GM12878 (cell line): ENCODE results near the gene THSD4. TPM values are rescaled to one million over a fixed set of nuclear protein-coding genes. Genes with fewer than 3 reads are reported as not detected.

Experiments
- ATAC-seq: fragments of 200-7000 bp; cut with Tn5 transposase; 3 replicates; pipeline ENCODE4 v1.9.1; 2020; ENCODE audit warnings: mild to moderate bottlenecking, moderate library complexity
- BruUV-seq: library from RNA; stranded (reverse); fragments of 400-500 nt; replicated peaks from 2 replicates; lab custom pipeline; 2021; lab: Mats Ljungman, UMichigan
- CTCF ChIA-PET: fragments of 300-600 bp; sonication (Branson Sonifier 250); formaldehyde crosslinking; extraction: SDS; loops from one replicate; lab custom pipeline; 2021; ENCODE audit warnings: inconsistent platforms; lab: Yijun Ruan, JAX
- POLR2A ChIA-PET: fragments of 350-600 bp; formaldehyde crosslinking; extraction: SDS; loops from one replicate; lab custom pipeline; 2021; ENCODE audit warnings: inconsistent platforms; lab: Charles Lee
- RAD21 ChIA-PET: fragments of 300-600 bp; sonication (Branson Sonifier 250); formaldehyde crosslinking; loops from one replicate; lab custom pipeline; 2023; ENCODE audit warnings: antibody characterized with exemption; ENCODE audit not compliant: unreplicated experiment; lab: Charles Lee
- SMC1A ChIA-PET: fragments of 300-600 bp; sonication (Branson Sonifier 250); formaldehyde crosslinking; loops from one replicate; lab custom pipeline; 2023; ENCODE audit not compliant: unreplicated experiment, uncharacterized antibody; lab: Charles Lee
- DNase-seq: peaks from one replicate; pipeline ENCODE4 v3.0.0-alpha.2; 2011; ENCODE audit warnings: low read depth, low spot score
- FAIRE-seq: peaks from 3 replicates; lab custom pipeline; 2011; peaks lifted over from hg19 to GRCh38; lab: Jason Lieb, UNC
- H2AFZ ChIP-seq: 2 replicates; pipeline ENCODE4 v1.6.0; 2011; ENCODE audit warnings: low read depth, low read length, control low read depth; ENCODE audit not compliant: control insufficient read depth
- H3K27ac ChIP-seq: 2 replicates; pipeline ENCODE4 v1.5.1; 2011; ENCODE audit warnings: control low read depth; ENCODE audit not compliant: control insufficient read depth, insufficient read depth
- H3K27me3 ChIP-seq, 2 experiments: replicated peaks in 1 of 2; 2 replicates each; pipeline versions ENCODE4 v1.6.0 to v1.6.1; 2011; ENCODE audit warnings: low read length in 1 of 2; ENCODE audit not compliant: control insufficient read depth in 2 of 2, insufficient read depth in 2 of 2
- H3K36me3 ChIP-seq, 2 experiments: 2 replicates each; pipeline ENCODE4 v1.5.1; 2011; ENCODE audit warnings: low read length in 1 of 2; ENCODE audit not compliant: control insufficient read depth in 2 of 2, insufficient read depth in 2 of 2
- H3K4me1 ChIP-seq: 2 replicates; pipeline ENCODE4 v1.6.1; 2011; ENCODE audit warnings: mild to moderate bottlenecking, low read length, moderate library complexity, mixed read lengths; ENCODE audit not compliant: control insufficient read depth, insufficient read depth
- H3K4me2 ChIP-seq: 2 replicates; pipeline ENCODE4 v1.6.0; 2011; ENCODE audit warnings: control low read depth; ENCODE audit not compliant: control insufficient read depth, insufficient read depth
- H3K4me3 ChIP-seq: fragments of 200-600 bp; sonication (generic); 2 replicates; pipeline ENCODE4 v1.5.1; 2016
- H3K79me2 ChIP-seq: 2 replicates; pipeline ENCODE4 v1.6.0; 2011; ENCODE audit warnings: low read length; ENCODE audit not compliant: control insufficient read depth, insufficient read depth
- H3K9ac ChIP-seq: 2 replicates; pipeline ENCODE4 v1.8.0; 2011; ENCODE audit warnings: low read length, control low read depth, mixed read lengths; ENCODE audit not compliant: control insufficient read depth, insufficient read depth
- H3K9me3 ChIP-seq: replicated peaks from 3 replicates; pipeline ENCODE4 v1.5.1; 2011; ENCODE audit warnings: mild to moderate bottlenecking, low read length; ENCODE audit not compliant: control insufficient read depth, insufficient read depth
- H4K20me1 ChIP-seq: 2 replicates; pipeline ENCODE4 v1.6.0; 2011; ENCODE audit not compliant: control insufficient read depth, insufficient read depth
- BHLHE40 ChIP-seq, 2 experiments: fragments of 450-650 bp in 1 of 2; IDR thresholded peaks; 2 replicates each; pipeline ENCODE4 v1.6.1; 2011 to 2017; ENCODE audit warnings: low read depth in 2 of 2, borderline replicate concordance in 1 of 2, improper control_type of control experiment in 1 of 2, low read length in 1 of 2, mild to moderate bottlenecking in 1 of 2
- IRF4 ChIP-seq: IDR thresholded peaks from 2 replicates; pipeline ENCODE4 v1.6.1; 2011; ENCODE audit warnings: low read depth, low read length
- POLR2AphosphoS5 ChIP-seq: IDR thresholded peaks from 2 replicates; pipeline ENCODE4 v1.6.1; 2011; ENCODE audit warnings: mild to moderate bottlenecking, low read length, inconsistent platforms
- RB1 ChIP-seq: fragments of 450-650 bp; formaldehyde crosslinking; IDR thresholded peaks from 2 replicates; pipeline ENCODE4 v1.6.1; 2017; ENCODE audit warnings: mild to moderate bottlenecking, borderline replicate concordance
- RBBP5 ChIP-seq: fragments of 200-600 bp; sonication (generic); conservative IDR thresholded peaks from 2 replicates; pipeline ENCODE4 v1.6.1; 2016
- RFX5 ChIP-seq: IDR thresholded peaks from 2 replicates; pipeline ENCODE4 v1.6.1; 2011; ENCODE audit warnings: low read depth, low read length, improper control_type of control experiment
- RUNX3 ChIP-seq: IDR thresholded peaks from 2 replicates; pipeline ENCODE4 v1.6.1; 2012; ENCODE audit warnings: low read length, inconsistent platforms
- SUPT20H ChIP-seq: IDR thresholded peaks from 2 replicates; pipeline ENCODE4 v1.6.1; 2011; ENCODE audit warnings: low read depth, mild to moderate bottlenecking, low read length, moderate library complexity, borderline replicate concordance; ENCODE audit not compliant: control insufficient read depth
- YBX1 ChIP-seq: fragments of 450-650 bp; IDR thresholded peaks from 2 replicates; pipeline ENCODE4 v1.6.1; 2016; ENCODE audit warnings: antibody characterized with exemption
- WGBS: methylation state at CpG from one replicate; pipeline ENCODE4 v1.1.6; 2016; ENCODE audit warnings: low lambda C conversion rate; ENCODE audit not compliant: insufficient replicate concordance, insufficient coverage; ENCODE audit errors: missing lambda C conversion rate; 5-methylcytosine and 5-hydroxymethylcytosine counted together
- in situ Hi-C: fragments of 300-500 bp; cut with MboI; formaldehyde crosslinking; loops from 9 replicates; pipeline ENCODE4 v1.14.3; 2018; ENCODE audit warnings: mixed read lengths
- intact Hi-C: fragments of 100-400 bp; cut with micrococcal nuclease; formaldehyde crosslinking; loops from one replicate; pipeline ENCODE4 v1.14.2; 2022; ENCODE audit not compliant: unreplicated experiment
- polyA plus RNA-seq, 11 experiments: library from polyadenylated mRNA; depleted of rRNA in 4 of 11; unstranded in 6 of 11; stranded (reverse) in 5 of 11; fragments of >200 nt; fragmentation: Nextera tagmentation in 4 of 11; fragmentation: Illumina TruSeq in 1 of 11; extraction: Ambion mirVana in 4 of 11; extraction: Trizol in 1 of 11; gene quantifications; 1 replicate in 1 of 11; 2 replicates in 10 of 11; pipeline versions ENCODE4 v1.2.1 to v1.2.3, GENCODE V29; 2011 to 2016; ENCODE audit warnings: inconsistent platforms in 2 of 11, missing spikeins in 2 of 11, low read depth in 1 of 11
- total RNA-seq, 4 experiments: library from RNA; depleted of rRNA in 3 of 4; stranded (reverse); fragments of >200 nt in 3 of 4; fragmentation: Illumina TruSeq in 1 of 4; extraction: Trizol in 1 of 4; gene quantifications; 2 replicates each; pipeline versions ENCODE4 v1.2.1 to v1.2.3, GENCODE V29; 2013 to 2021
- TF ChIP-seq, protein P1 (sequence below): fragments of 450-650 bp; IDR thresholded peaks from 2 replicates; pipeline ENCODE4 v1.6.1; 2016; ENCODE audit warnings: mild to moderate bottlenecking, moderate library complexity, borderline replicate concordance
- TF ChIP-seq, protein P2 (sequence below): fragments of 450-650 bp; IDR thresholded peaks from 2 replicates; pipeline ENCODE4 v1.6.1; 2014; ENCODE audit warnings: mild to moderate bottlenecking
- TF ChIP-seq, protein P3 (sequence below): fragments of 450-650 bp; IDR thresholded peaks from 2 replicates; pipeline ENCODE4 v1.6.1; 2017; ENCODE audit warnings: low read depth, mild to moderate bottlenecking, moderate library complexity
- TF ChIP-seq, protein P4 (sequence below): fragments of 450-650 bp; IDR thresholded peaks from 2 replicates; pipeline ENCODE4 v1.6.1; 2017; ENCODE audit warnings: mild to moderate bottlenecking, moderate library complexity

The THSD4 gene
- total and polyA plus RNA-seq, 10 of the 15 experiments (the other 5 are each of a cell fraction or from before 2014, with no cell fraction given), result 0.04 to 0.13 (median 0.05) TPM; not detected in 7

DNA sequence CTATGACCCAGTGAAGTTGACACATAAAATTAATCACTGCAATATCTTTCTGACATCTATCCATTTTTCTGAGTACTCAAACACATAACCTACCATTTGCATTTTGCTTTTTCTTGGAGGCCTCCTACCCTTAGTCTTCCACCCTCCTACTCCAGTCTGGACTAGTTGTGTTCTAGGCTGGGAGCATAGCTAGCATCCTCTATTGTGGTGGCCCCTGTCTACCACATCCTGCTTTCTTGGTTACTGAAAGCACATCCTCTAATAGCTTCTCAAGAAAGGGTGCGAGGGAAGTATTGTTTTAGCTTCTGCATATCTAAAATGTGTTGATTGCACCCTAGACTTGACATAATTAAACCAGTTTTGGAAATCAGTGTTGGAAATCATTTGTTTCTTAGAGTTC lies 176.5 kb downstream of the THSD4 start:
- Histone ChIP-seq H2AFZ (no peak overlapping the region), H3K4me1 (no peaks in the 10 kb centered on the region), H3K27me3 (no peaks in the 10 kb centered on the region; a peak in 1 of 4 replicates), H3K4me2 (no peak overlapping the region), H3K27ac (no peak overlapping the region), H3K79me2 (no peaks in the 10 kb centered on the region), H3K4me3 (no peak overlapping the region), H3K36me3 (no peaks in the 10 kb centered on the region), H3K9ac (no peak overlapping the region), H4K20me1 (no peaks in the 10 kb centered on the region), H3K9me3 (no peaks in the 10 kb centered on the region)
- DNase-seq (no peak), ATAC-seq (no peak), FAIRE-seq (no peak)
- ChIA-PET RAD21 (no interaction called here), POLR2A (no interaction called here), SMC1A (no interaction called here), CTCF (interaction anchor here (0.7 kb wide), 1 partner anchor 1054 kb away, joined by 3 read pairs; no protein-coding TSS in a partner anchor)
- intact Hi-C loops (no loop called here), in situ Hi-C loops (no loop called here)
- WGBS, result 35% methylated on average over 1 of the region's 1 CpG
- no TSS peak for BruUV-seq
- TF ChIP-seq, protein P1, sequence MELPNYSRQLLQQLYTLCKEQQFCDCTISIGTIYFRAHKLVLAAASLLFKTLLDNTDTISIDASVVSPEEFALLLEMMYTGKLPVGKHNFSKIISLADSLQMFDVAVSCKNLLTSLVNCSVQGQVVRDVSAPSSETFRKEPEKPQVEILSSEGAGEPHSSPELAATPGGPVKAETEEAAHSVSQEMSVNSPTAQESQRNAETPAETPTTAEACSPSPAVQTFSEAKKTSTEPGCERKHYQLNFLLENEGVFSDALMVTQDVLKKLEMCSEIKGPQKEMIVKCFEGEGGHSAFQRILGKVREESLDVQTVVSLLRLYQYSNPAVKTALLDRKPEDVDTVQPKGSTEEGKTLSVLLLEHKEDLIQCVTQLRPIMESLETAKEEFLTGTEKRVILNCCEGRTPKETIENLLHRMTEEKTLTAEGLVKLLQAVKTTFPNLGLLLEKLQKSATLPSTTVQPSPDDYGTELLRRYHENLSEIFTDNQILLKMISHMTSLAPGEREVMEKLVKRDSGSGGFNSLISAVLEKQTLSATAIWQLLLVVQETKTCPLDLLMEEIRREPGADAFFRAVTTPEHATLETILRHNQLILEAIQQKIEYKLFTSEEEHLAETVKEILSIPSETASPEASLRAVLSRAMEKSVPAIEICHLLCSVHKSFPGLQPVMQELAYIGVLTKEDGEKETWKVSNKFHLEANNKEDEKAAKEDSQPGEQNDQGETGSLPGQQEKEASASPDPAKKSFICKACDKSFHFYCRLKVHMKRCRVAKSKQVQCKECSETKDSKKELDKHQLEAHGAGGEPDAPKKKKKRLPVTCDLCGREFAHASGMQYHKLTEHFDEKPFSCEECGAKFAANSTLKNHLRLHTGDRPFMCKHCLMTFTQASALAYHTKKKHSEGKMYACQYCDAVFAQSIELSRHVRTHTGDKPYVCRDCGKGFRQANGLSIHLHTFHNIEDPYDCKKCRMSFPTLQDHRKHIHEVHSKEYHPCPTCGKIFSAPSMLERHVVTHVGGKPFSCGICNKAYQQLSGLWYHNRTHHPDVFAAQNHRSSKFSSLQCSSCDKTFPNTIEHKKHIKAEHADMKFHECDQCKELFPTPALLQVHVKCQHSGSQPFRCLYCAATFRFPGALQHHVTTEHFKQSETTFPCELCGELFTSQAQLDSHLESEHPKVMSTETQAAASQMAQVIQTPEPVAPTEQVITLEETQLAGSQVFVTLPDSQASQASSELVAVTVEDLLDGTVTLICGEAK, result no peak
- TF ChIP-seq RBBP5 (no peak), POLR2AphosphoS5 (no peak), IRF4 (no peak), RUNX3 (no peak), YBX1 (no peak), RB1 (no peak), SUPT20H (no peak), RFX5 (no peak), BHLHE40 (IDR thresholded peaks at IDR 0.05; ENCODE audit: borderline replicate concordance in 1 of 2, low read depth in 2 of 2, low read length in 1 of 2) (no peak)
- TF ChIP-seq, protein P2, sequence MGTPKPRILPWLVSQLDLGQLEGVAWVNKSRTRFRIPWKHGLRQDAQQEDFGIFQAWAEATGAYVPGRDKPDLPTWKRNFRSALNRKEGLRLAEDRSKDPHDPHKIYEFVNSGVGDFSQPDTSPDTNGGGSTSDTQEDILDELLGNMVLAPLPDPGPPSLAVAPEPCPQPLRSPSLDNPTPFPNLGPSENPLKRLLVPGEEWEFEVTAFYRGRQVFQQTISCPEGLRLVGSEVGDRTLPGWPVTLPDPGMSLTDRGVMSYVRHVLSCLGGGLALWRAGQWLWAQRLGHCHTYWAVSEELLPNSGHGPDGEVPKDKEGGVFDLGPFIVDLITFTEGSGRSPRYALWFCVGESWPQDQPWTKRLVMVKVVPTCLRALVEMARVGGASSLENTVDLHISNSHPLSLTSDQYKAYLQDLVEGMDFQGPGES, result no peak
- TF ChIP-seq, protein P3, sequence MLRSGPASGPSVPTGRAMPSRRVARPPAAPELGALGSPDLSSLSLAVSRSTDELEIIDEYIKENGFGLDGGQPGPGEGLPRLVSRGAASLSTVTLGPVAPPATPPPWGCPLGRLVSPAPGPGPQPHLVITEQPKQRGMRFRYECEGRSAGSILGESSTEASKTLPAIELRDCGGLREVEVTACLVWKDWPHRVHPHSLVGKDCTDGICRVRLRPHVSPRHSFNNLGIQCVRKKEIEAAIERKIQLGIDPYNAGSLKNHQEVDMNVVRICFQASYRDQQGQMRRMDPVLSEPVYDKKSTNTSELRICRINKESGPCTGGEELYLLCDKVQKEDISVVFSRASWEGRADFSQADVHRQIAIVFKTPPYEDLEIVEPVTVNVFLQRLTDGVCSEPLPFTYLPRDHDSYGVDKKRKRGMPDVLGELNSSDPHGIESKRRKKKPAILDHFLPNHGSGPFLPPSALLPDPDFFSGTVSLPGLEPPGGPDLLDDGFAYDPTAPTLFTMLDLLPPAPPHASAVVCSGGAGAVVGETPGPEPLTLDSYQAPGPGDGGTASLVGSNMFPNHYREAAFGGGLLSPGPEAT, result no peak
- TF ChIP-seq, protein P4, sequence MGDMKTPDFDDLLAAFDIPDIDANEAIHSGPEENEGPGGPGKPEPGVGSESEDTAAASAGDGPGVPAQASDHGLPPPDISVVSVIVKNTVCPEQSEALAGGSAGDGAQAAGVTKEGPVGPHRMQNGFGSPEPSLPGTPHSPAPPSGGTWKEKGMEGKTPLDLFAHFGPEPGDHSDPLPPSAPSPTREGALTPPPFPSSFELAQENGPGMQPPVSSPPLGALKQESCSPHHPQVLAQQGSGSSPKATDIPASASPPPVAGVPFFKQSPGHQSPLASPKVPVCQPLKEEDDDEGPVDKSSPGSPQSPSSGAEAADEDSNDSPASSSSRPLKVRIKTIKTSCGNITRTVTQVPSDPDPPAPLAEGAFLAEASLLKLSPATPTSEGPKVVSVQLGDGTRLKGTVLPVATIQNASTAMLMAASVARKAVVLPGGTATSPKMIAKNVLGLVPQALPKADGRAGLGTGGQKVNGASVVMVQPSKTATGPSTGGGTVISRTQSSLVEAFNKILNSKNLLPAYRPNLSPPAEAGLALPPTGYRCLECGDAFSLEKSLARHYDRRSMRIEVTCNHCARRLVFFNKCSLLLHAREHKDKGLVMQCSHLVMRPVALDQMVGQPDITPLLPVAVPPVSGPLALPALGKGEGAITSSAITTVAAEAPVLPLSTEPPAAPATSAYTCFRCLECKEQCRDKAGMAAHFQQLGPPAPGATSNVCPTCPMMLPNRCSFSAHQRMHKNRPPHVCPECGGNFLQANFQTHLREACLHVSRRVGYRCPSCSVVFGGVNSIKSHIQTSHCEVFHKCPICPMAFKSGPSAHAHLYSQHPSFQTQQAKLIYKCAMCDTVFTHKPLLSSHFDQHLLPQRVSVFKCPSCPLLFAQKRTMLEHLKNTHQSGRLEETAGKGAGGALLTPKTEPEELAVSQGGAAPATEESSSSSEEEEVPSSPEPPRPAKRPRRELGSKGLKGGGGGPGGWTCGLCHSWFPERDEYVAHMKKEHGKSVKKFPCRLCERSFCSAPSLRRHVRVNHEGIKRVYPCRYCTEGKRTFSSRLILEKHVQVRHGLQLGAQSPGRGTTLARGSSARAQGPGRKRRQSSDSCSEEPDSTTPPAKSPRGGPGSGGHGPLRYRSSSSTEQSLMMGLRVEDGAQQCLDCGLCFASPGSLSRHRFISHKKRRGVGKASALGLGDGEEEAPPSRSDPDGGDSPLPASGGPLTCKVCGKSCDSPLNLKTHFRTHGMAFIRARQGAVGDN, result no peak
